GM23338 (cell line): ENCODE results near the gene TNFAIP8L2. TPM values are rescaled to one million over a fixed set of nuclear protein-coding genes. Genes with fewer than 3 reads are reported as not detected.

Experiments
- ATAC-seq: fragments of 200-7000 bp; cut with Tn5 transposase; 3 replicates; pipeline ENCODE4 v1.9.1; 2020
- DNase-seq: peaks from one replicate; pipeline ENCODE4 v3.0.0-alpha.2; 2015; ENCODE audit warnings: low spot score
- H2AFZ ChIP-seq: fragments of 200-600 bp; sonication (generic); 2 replicates; pipeline ENCODE4 v1.8.0; 2016; ENCODE audit warnings: antibody characterized with exemption, mild to moderate bottlenecking, moderate library complexity
- H3F3A ChIP-seq: fragments of 200-600 bp; sonication (generic); replicated peaks from 2 replicates; pipeline ENCODE4 v1.8.0; 2017; ENCODE audit warnings: antibody characterized with exemption, mixed run types, low read depth
- H3K27ac ChIP-seq: fragments of 200-600 bp; sonication (generic); 2 replicates; pipeline ENCODE4 v1.6.1; 2016; ENCODE audit warnings: low read depth
- H3K27me3 ChIP-seq: fragments of 200-600 bp; sonication (generic); 2 replicates; pipeline ENCODE4 v1.8.0; 2016; ENCODE audit warnings: mild to moderate bottlenecking, mixed run types, moderate library complexity; ENCODE audit not compliant: insufficient read depth
- H3K36me3 ChIP-seq: fragments of 200-600 bp; sonication (generic); 2 replicates; pipeline ENCODE4 v1.8.0; 2016; ENCODE audit warnings: mild to moderate bottlenecking; ENCODE audit not compliant: insufficient read depth
- H3K4me1 ChIP-seq: fragments of 200-600 bp; sonication (generic); 2 replicates; pipeline ENCODE4 v1.8.0; 2016; ENCODE audit warnings: mild to moderate bottlenecking, moderate library complexity; ENCODE audit not compliant: insufficient read depth
- H3K4me2 ChIP-seq: fragments of 200-600 bp; sonication (generic); 2 replicates; pipeline ENCODE4 v1.7.1; 2017; ENCODE audit warnings: mixed run types
- H3K4me3 ChIP-seq: fragments of 200-600 bp; sonication (generic); 2 replicates; pipeline ENCODE4 v1.6.1; 2016; ENCODE audit warnings: mixed run types
- H3K79me2 ChIP-seq: fragments of 200-600 bp; sonication (generic); replicated peaks from 2 replicates; pipeline ENCODE4 v1.8.0; 2017; ENCODE audit warnings: mild to moderate bottlenecking; ENCODE audit not compliant: insufficient read depth
- H3K9me2 ChIP-seq: fragments of 200-600 bp; sonication (generic); 2 replicates; pipeline ENCODE4 v1.8.0; 2017; ENCODE audit not compliant: insufficient read depth
- H4K20me1 ChIP-seq: fragments of 200-600 bp; sonication (generic); replicated peaks from 2 replicates; pipeline ENCODE4 v1.8.0; 2017; ENCODE audit warnings: mild to moderate bottlenecking; ENCODE audit not compliant: insufficient read depth
- H3K27ac Mint-ChIP-seq: 2 replicates; pipeline ENCODE4 v1.8.0; 2020; ENCODE audit warnings: inconsistent platforms, mild to moderate bottlenecking, moderate library complexity, mixed read lengths
- H3K27me3 Mint-ChIP-seq: 3 replicates; pipeline ENCODE4 v1.8.0; 2022; ENCODE audit warnings: low read depth, mild to moderate bottlenecking, moderate library complexity, mixed read lengths, inconsistent platforms; ENCODE audit not compliant: insufficient read depth, poor library complexity
- H3K36me3 Mint-ChIP-seq: 3 replicates; pipeline ENCODE4 v1.8.0; 2021; ENCODE audit warnings: low read depth, mild to moderate bottlenecking, inconsistent platforms, moderate library complexity, mixed read lengths
- H3K4me1 Mint-ChIP-seq: 3 replicates; pipeline ENCODE4 v1.8.0; 2020; ENCODE audit warnings: mild to moderate bottlenecking, inconsistent platforms, mixed read lengths
- H3K4me3 Mint-ChIP-seq: 3 replicates; pipeline ENCODE4 v1.8.0; 2021; ENCODE audit warnings: moderate library complexity, mild to moderate bottlenecking, inconsistent platforms, mixed read lengths
- H3K9me3 Mint-ChIP-seq: 3 replicates; pipeline ENCODE4 v1.8.0; 2020; ENCODE audit warnings: moderate library complexity, mild to moderate bottlenecking, inconsistent platforms, mixed read lengths
- EZH2 ChIP-seq: fragments of 200-600 bp; sonication (generic); IDR thresholded peaks from one replicate; pipeline ENCODE4 v1.8.0; 2017; ENCODE audit warnings: antibody characterized with exemption, mild to moderate bottlenecking, low read depth; ENCODE audit not compliant: unreplicated experiment
- EZH2phosphoT487 ChIP-seq: fragments of 200-600 bp; sonication (generic); IDR thresholded peaks from one replicate; pipeline ENCODE4 v1.8.1; 2018; ENCODE audit warnings: antibody characterized with exemption; ENCODE audit not compliant: unreplicated experiment
- POLR2AphosphoS5 ChIP-seq: IDR thresholded peaks from 2 replicates; pipeline ENCODE4 v1.6.1; 2016; ENCODE audit warnings: antibody characterized with exemption, low read depth
- ZNF114 ChIP-seq: fragments of 250-450 bp; sonication (Bioruptor Pico); IDR thresholded peaks from 2 replicates; pipeline ENCODE4 v1.5.0; 2020; ENCODE audit warnings: mild to moderate bottlenecking, moderate library complexity
- ZNF331 ChIP-seq: fragments of 250-450 bp; sonication (Bioruptor Pico); IDR thresholded peaks from 2 replicates; pipeline ENCODE4 v1.5.0; 2020; ENCODE audit warnings: low read depth, mild to moderate bottlenecking, moderate library complexity
- polyA plus RNA-seq: library from polyadenylated mRNA; unstranded; fragments of >200 nt; fragmentation: Nextera tagmentation; extraction: Ambion mirVana; gene quantifications from 2 replicates; pipeline ENCODE4 v1.2.1, GENCODE V29; 2016
- total RNA-seq: library from RNA; depleted of rRNA; stranded (reverse); fragments of >200 nt; shearing (Covaris generic); gene quantifications from 2 replicates; pipeline ENCODE4 v1.2.3, GENCODE V29; 2014
- TF ChIP-seq, protein P1 (sequence below): IDR thresholded peaks from 2 replicates; pipeline ENCODE4 v1.6.1; 2016; ENCODE audit warnings: antibody characterized with exemption
- TF ChIP-seq, protein P2 (sequence below): IDR thresholded peaks from one replicate; pipeline ENCODE4 v1.6.1; 2018; ENCODE audit warnings: antibody characterized with exemption; ENCODE audit not compliant: unreplicated experiment
- TF ChIP-seq, protein P3 (sequence below), 2 experiments: fragments of 200-600 bp in 1 of 2; sonication (generic) in 1 of 2; conservative IDR thresholded peaks; 2 replicates each; pipeline versions ENCODE4 v1.5.1 to v1.6.1; 2016 to 2017; ENCODE audit warnings: antibody characterized with exemption in 2 of 2, low read depth in 2 of 2, mild to moderate bottlenecking in 2 of 2, moderate library complexity in 1 of 2

Gene TNFAIP8L2
- total and polyA plus RNA-seq, 2 experiments from 2014 or later = 0.40 TPM; not detected in 1

DNA sequence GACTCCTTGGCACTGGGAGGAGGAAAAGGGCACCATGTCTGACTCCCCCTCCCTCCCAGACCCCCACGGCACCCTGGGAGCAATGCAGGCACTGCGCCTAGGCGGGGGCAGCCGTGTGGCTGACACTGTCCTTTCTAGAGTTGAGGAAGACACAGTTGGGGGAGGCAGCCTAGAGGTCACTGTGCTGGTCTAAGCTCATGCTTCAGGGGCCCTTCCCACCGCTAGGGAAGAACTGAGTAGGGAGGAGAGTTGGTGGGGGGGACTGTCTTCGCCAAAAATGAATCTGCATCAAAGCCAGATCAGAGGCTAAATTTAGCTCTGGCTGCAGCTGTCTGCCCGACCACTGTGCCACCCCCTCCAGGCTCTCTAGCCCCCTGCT, 13.4 kb upstream of the TNFAIP8L2 start:
- ATAC-seq (no peak), DNase-seq (peak; percentile 32)
- Histone ChIP-seq H2AFZ (no peak overlapping the region), H3K4me3 (peak overlapping the region; percentile 96; the same call in 1 of the 2 replicates), H3K27me3 (peaks cover 29% of the 10 kb centered on the region), H3K79me2 (no peaks in the 10 kb centered on the region; the same call in 1 of the 2 replicates), H3K27ac (no peak overlapping the region), H3K4me2 (peak overlapping the region; percentile 98), H3F3A (peaks cover 9% of the 10 kb centered on the region; the same call in 1 of the 2 replicates), H3K9me2 (no peaks in the 10 kb centered on the region), H4K20me1 (peaks cover 5% of the 10 kb centered on the region; the same call in 1 of the 2 replicates), H3K4me1 (peaks cover 35% of the 10 kb centered on the region), H3K36me3 (no peaks in the 10 kb centered on the region)
- no peak overlapping the region; the same call in 2 of the 3 replicates for H3K4me3 Mint-ChIP-seq
- TF ChIP-seq, protein P1, sequence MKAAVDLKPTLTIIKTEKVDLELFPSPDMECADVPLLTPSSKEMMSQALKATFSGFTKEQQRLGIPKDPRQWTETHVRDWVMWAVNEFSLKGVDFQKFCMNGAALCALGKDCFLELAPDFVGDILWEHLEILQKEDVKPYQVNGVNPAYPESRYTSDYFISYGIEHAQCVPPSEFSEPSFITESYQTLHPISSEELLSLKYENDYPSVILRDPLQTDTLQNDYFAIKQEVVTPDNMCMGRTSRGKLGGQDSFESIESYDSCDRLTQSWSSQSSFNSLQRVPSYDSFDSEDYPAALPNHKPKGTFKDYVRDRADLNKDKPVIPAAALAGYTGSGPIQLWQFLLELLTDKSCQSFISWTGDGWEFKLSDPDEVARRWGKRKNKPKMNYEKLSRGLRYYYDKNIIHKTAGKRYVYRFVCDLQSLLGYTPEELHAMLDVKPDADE = no peak
- TF ChIP-seq ZNF331 (CRISPR knock-in tag) (no peak), ZNF114 (CRISPR knock-in tag) (no peak), EZH2phosphoT487 (no peak), EZH2 (no peak), POLR2AphosphoS5 (no peak)
- TF ChIP-seq, protein P2, sequence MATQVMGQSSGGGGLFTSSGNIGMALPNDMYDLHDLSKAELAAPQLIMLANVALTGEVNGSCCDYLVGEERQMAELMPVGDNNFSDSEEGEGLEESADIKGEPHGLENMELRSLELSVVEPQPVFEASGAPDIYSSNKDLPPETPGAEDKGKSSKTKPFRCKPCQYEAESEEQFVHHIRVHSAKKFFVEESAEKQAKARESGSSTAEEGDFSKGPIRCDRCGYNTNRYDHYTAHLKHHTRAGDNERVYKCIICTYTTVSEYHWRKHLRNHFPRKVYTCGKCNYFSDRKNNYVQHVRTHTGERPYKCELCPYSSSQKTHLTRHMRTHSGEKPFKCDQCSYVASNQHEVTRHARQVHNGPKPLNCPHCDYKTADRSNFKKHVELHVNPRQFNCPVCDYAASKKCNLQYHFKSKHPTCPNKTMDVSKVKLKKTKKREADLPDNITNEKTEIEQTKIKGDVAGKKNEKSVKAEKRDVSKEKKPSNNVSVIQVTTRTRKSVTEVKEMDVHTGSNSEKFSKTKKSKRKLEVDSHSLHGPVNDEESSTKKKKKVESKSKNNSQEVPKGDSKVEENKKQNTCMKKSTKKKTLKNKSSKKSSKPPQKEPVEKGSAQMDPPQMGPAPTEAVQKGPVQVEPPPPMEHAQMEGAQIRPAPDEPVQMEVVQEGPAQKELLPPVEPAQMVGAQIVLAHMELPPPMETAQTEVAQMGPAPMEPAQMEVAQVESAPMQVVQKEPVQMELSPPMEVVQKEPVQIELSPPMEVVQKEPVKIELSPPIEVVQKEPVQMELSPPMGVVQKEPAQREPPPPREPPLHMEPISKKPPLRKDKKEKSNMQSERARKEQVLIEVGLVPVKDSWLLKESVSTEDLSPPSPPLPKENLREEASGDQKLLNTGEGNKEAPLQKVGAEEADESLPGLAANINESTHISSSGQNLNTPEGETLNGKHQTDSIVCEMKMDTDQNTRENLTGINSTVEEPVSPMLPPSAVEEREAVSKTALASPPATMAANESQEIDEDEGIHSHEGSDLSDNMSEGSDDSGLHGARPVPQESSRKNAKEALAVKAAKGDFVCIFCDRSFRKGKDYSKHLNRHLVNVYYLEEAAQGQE = no peak
- peaks cover 39% of the 10 kb centered on the region for H3K4me1 Mint-ChIP-seq
- no peak overlapping the region for H3K27ac Mint-ChIP-seq
- no peaks in the 10 kb centered on the region for H3K9me3 Mint-ChIP-seq
- peaks cover 37% of the 10 kb centered on the region for H3K27me3 Mint-ChIP-seq
- no peaks in the 10 kb centered on the region; the same call in 2 of the 3 replicates for H3K36me3 Mint-ChIP-seq

DNA sequence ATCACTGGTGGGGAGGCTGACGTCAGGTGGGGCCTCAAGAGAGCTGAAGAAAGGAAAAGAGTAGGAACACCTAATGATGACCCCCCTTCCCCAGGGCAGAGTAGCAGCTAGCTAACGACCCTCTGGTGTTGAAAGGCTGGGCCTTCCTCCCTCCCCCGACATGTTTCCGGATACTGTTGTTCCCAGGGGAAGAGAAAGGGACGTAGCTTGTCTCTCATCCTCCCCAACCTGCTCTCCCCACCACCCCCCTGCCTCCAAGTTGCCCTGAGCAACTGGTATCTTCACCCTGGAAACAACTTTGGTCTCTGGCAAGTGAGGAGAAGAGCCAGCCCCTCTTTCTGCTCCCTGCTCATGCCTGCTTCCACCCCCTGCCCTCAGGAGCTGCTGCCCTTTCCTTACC, 12.5 kb upstream of the TNFAIP8L2 start:
- no peaks in the 10 kb centered on the region for H3K9me2 ChIP-seq
- H3K4me3 ChIP-seq = peak overlapping the region; percentile 96
- Mint-ChIP-seq H3K27me3 (peaks cover 37% of the 10 kb centered on the region), H3K4me1 (peaks cover 39% of the 10 kb centered on the region), H3K4me3 (peak overlapping the region; percentile 82), H3K27ac (no peak overlapping the region; the same call in 1 of the 2 replicates), H3K36me3 (no peaks in the 10 kb centered on the region; the same call in 2 of the 3 replicates), H3K9me3 (no peaks in the 10 kb centered on the region)
- H4K20me1 ChIP-seq = peaks cover 5% of the 10 kb centered on the region; the same call in 1 of the 2 replicates
- ATAC-seq (no peak), DNase-seq (peak; percentile 62)
- no peaks in the 10 kb centered on the region; the same call in 1 of the 2 replicates for H3K79me2 ChIP-seq
- H3K4me1 ChIP-seq = peaks cover 35% of the 10 kb centered on the region
- H3F3A ChIP-seq = peaks cover 9% of the 10 kb centered on the region; the same call in 1 of the 2 replicates
- no peak overlapping the region for H2AFZ ChIP-seq
- no peaks in the 10 kb centered on the region for H3K36me3 ChIP-seq
- H3K27me3 ChIP-seq = peaks cover 35% of the 10 kb centered on the region
- H3K4me2 ChIP-seq = peak overlapping the region; percentile 98
- peak overlapping the region; percentile 39; the same call in 1 of the 2 replicates for H3K27ac ChIP-seq
- no peak for TF ChIP-seq EZH2
- TF ChIP-seq, protein P1 = no peak
- TF ChIP-seq, protein P3, sequence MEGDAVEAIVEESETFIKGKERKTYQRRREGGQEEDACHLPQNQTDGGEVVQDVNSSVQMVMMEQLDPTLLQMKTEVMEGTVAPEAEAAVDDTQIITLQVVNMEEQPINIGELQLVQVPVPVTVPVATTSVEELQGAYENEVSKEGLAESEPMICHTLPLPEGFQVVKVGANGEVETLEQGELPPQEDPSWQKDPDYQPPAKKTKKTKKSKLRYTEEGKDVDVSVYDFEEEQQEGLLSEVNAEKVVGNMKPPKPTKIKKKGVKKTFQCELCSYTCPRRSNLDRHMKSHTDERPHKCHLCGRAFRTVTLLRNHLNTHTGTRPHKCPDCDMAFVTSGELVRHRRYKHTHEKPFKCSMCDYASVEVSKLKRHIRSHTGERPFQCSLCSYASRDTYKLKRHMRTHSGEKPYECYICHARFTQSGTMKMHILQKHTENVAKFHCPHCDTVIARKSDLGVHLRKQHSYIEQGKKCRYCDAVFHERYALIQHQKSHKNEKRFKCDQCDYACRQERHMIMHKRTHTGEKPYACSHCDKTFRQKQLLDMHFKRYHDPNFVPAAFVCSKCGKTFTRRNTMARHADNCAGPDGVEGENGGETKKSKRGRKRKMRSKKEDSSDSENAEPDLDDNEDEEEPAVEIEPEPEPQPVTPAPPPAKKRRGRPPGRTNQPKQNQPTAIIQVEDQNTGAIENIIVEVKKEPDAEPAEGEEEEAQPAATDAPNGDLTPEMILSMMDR (conservative IDR thresholded peaks at IDR 0.05; ENCODE audit: low read depth in 2 of 2) = no peak
